NCI-H2081 treated with DMSO at 0.1 percent for 48 hours (cell line): ENCODE results near the gene CNKSR2.

Experiments
- DNase-seq: peaks from one replicate; lab custom pipeline; 2025; lab: John Stamatoyannopoulos, UW

The CNKSR2 gene

GRCh38 chrX:21374163-21374993 lies at the start of gene CNKSR2:
TSS of gene CNKSR2 (plus strand) at chrX:21374418. CDS start at chrX:21374898, 480 bp downstream.
- peak; percentile 57 for DNase-seq

DNA sequence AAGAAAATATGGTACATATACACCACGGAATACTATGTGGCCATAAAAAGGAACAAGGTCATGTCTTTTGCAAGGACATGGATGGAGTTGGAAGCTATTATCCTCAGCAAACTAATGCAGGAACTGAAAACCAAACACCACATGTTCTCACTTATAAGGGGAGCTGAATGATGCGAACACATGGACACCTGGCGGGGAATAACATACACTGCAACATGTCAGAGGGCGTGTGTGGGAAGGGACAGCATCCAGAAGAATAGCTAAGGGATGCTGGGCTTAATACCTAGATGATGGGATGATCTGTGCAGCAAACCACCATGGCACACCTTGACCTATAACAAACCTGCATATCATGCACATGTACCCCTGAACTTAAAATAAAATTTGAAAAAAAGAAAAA lies 19.5 kb upstream of the CNKSR2 start:
- no peak for DNase-seq

- no peak for DNase-seq
Observed at GRCh38 chrX:21355831-21356230, 18.4 kb upstream of the CNKSR2 start.

DNA sequence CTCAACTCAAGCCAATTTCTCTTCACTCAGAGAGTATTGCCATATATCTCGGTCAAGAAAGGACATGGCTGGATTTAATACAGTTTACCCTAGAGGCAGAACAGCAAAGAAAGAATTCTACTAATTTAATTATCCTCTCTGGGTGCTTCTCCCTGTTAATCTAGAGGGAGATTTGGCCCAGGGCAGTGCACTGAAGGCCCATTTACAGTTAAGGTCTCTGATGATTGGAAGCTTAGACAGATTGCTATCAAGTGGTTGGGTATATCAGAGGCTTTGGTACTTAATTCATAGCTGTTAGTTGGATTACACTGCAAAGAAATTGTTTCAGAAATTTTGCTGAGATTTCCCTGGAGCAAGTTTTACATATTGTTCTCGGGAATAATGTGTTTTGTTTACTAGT lies 4.6 kb upstream of the CNKSR2 start:
- DNase-seq = no peak

DNA sequence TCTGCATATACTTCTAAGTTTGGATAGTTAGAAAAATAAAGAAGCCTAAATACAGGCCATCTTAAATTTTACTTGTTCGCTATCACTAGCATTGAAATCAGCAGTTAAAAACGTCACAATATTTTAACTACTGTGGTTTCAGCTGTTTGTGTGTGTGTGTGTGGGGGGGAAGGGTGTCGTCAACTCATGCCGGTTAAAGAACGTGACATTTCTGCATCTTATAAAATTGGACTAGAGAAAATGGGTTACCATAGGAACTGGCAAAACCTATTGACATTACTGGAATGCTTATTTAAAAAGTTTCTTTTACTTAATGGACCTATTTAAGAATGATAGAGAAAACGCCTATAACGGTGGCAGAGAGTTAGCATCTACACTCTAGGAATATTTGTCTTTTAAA lies 1.2 kb upstream of the CNKSR2 start:
- DNase-seq = no peak

DNA sequence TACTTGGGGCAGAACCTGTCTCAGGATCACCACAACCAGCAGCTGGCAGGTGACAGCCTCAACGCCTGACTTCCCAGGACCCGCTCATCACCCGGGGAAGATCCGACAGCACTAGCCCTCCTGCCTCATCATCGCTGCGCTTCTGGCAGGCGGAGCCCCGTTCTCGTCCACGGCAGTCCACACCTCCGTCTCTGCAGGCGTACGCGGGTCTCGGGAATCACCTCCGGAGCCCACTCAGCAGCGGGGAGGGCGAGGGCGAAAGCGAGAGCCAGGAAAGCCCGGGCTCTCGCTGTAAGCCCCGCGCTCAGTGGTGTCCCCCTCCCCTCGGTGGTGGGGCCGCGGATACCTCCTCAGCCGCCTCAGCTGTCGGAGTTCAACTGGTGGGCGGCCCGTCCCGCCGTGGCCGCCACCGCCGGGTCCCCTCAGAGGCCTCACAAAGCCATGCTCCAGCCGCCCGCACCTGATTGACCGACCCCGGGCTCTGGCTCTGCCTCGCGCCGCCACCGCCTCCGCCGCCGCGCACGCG lies 518 bp upstream of the CNKSR2 start:
- no peak for DNase-seq

GRCh38 chrX:21374994-21375707 lies 933 bp downstream of the CNKSR2 start:
- no peak for DNase-seq

DNA sequence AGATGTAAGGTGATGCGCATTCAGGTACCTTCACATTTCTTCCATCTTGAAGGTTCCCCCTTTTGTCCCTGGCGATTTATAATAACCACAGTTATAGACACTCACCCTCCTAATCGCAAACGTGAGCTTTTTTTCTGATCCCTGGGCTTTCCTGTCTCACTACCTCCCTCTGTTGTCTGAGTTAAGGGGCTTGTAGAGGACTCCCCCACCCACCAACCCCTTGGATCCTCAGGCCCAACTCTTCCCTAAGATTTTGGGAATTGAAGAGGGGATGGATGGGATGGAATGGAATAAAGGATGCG lies 1.4 kb downstream of the CNKSR2 start:
- no peak for DNase-seq

GRCh38 chrX:21376636-21377035 lies 2.4 kb downstream of the CNKSR2 start:
- DNase-seq = no peak

GRCh38 chrX:21379991-21380390 lies 5.8 kb downstream of the CNKSR2 start:
- DNase-seq = no peak

DNA sequence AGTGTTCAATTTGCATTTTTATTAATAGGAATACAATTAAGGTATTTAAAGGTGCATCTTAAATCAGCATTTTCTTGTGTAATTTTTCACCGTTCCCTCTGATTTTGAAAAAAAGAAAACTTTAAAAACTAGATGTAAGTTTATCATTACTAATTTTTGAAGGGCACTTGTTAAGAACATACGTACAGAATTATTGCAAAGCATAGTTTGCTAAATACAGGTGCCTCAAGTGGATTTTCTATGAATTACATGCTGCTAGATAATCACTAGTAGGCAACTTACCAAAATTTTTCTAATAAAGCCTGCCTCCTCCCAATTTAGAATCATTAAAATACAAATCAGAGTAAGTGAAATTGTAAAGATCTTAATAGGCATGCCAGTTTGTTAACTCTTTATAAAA lies 8.5 kb downstream of the CNKSR2 start:
- DNase-seq = no peak

DNA sequence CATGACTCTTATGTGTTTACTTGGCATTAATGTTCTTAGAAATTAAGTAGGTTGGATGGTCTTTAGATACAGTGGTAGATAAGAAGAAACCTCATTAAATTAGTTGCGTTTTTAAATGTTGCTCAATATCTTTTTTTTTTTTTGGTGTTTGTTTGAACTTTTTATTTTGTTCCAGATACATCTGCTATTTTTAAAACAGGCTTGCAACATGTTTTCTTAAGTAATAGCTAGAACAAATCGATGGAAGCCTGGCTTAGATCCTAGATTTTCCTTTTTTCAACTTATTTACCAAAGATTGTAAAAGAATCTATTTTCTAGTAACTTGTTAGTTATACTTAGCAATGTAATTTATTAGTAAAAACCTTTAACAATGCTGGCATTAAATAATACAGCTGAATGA lies 9.3 kb downstream of the CNKSR2 start:
- no peak for DNase-seq

DNA sequence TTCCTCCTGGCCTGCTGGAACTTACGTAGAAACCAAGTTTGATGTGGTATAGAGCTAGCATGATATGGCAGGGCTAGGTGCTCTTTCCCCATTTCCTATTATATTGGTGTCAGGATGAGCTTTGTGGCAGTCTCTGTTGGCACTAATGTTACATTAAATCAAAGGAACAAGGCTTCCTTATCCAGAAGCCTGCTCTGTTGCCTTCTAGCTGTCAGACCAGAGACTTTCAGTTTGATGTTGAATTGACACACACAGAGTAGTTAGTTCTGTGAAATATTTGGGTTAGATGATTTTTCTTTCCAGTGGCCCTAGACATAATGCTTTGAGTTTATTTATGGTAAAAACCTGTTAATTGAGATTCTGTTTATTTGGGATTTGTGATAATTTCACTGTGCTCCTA lies 10.0 kb downstream of the CNKSR2 start:
- no peak for DNase-seq

DNA sequence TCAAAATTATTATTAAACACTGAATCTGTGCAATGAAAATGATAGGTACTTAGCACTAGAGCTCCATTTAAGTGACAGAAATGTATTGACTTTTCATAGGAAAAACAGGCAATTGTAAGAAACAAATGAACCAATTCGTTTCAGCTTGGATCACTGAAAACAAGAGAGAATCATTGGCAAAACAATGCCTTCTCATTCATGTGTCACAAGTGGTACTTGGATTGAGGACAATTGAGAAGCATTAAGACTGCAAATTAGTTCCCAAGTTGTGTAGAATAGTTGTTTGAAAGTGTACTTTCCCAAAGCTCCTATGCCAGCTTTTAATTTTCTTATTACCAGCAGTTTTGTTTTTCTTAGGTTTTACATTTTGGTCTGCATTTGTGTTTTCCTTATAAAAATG lies 20.6 kb downstream of the CNKSR2 start:
- no peak for DNase-seq

DNA sequence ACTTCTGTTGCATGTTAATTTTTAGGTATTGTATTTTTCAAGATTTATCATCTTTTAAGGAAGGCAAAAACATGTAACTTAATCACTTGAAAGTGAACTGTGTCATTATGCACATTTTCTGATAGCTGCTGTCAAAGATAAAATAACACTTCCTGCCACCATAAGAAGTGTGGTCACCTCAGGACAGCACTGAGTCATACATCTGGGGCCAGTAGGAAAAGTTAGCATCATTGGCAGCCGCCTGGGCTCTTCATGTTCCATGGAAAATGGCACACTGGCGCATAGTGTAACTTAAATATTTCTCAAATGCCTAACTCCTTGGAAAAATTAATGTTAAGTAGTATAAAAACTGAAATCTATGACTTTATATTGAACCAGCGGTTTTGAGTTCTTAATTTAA lies 24.2 kb downstream of the CNKSR2 start:
- DNase-seq = no peak

GRCh38 chrX:21400408-21401121 lies 26.3 kb downstream of the CNKSR2 start:
- DNase-seq = no peak

- no peak for DNase-seq
Observed at GRCh38 chrX:21408307-21408706, 34.1 kb downstream of the CNKSR2 start.

DNA sequence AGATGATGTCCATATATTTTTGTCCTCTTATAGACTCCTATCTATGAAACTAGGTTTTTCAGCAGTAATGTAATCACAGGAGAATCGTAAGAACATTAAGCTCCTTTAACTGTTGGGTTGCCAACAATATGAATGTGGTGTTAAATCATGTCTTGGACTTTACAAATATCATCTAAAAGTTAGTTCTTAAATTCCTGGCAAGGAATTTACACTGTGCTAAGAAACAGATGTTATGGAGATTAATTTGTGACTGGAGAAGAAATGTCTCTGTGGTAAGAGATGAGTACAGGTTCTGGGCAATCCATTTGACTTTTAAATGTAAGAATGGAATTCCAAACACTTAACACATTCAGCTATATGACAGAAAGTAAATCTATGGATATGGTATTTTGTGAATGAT lies 34.6 kb downstream of the CNKSR2 start:
- DNase-seq = no peak

DNA sequence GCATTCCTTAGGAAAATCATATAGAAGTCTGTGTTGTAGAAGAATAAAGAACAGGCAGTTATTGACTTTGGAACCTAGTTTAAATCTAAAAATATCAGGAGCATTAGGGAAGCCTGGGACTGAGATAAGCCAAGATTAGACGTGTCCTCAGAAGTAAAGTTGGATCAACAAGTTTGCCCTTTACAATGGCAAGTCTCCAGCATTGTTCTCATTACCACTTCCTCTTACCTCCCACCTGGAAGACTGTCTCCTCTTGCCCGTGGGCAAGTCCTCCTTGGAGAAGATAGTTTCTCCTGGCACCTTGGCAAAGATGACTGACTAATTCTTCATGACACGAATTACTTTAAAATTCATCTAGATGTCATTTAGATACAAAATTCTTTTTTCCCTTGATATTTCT lies 37.8 kb downstream of the CNKSR2 start:
- DNase-seq = no peak

DNA sequence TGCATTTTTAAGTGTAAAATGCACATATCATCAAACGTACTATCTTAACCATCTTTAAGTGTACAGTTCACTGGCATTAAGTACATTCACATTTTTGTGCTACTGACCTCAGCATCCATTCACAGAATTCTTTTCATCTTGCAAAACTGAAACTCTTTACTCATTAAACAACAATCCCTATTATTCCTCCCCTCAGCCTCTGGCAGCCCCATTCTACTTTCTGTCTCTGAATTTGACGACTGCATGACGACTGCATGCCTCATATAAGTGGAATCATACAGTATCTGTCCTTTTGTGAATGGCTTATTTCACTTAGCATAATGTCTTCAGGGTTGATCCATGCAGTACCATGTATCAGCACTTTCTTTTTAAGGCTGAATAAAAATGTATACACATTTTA lies 38.7 kb downstream of the CNKSR2 start:
- DNase-seq = no peak

GRCh38 chrX:21427086-21427485 lies 52.9 kb downstream of the CNKSR2 start:
- no peak for DNase-seq

- no peak for DNase-seq
Observed at GRCh38 chrX:21437036-21437435, 62.8 kb downstream of the CNKSR2 start.

DNA sequence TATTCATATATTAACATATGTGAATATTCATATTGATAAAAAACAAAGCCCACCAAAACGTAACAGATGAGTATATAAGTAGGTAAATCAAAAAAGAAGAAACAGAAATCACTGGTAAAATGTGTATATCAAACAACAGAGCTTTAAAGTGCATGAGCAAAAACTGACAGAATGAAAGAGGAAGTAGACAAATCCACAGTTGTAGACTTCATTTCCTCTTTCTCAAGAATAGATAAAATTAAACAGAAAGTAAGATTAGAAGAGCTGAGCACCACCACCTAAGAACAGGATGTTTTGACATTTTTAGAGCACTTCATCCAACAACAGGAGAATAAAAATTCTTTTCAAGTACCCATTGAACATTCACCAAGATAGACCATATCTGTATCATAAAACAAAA lies 64.6 kb downstream of the CNKSR2 start:
- DNase-seq = no peak
